SK-N-SH (cell line): Measurements from ENCODE around the gene ERVH48-1. TPM values are rescaled to one million over a fixed set of nuclear protein-coding genes. Genes with fewer than 3 reads are reported as not detected.
"Not testable (repeated sequence)": the region's sequence is repeated elsewhere in the genome, so short reads cannot be mapped to it uniquely, and the experiment has no call there.

Source experiments
- CTCF ChIA-PET: fragments of 300-600, 350-600 bp; formaldehyde crosslinking; extraction: SDS; loops from one replicate; lab custom pipeline; 2021; lab: Yijun Ruan, JAX
- POLR2A ChIA-PET: fragments of 350-600 bp; sonication (Branson Sonifier 250); formaldehyde crosslinking; extraction: SDS; loops from one replicate; lab custom pipeline; 2020; ENCODE audit warnings: antibody characterized with exemption, inconsistent platforms; lab: Yijun Ruan, JAX
- DNase-seq: peaks from one replicate; pipeline ENCODE4 v3.0.0; 2012
- H2AFZ ChIP-seq: fragments of 200-600 bp; sonication (generic); 2 replicates; pipeline ENCODE4 v1.8.1; 2016; ENCODE audit warnings: antibody characterized with exemption, mild to moderate bottlenecking, low read depth
- H3F3A ChIP-seq: fragments of 200-600 bp; sonication (generic); replicated peaks from 2 replicates; pipeline ENCODE3; 2016; ENCODE audit warnings: antibody characterized with exemption, mild to moderate bottlenecking; ENCODE audit not compliant: insufficient read depth
- H3K27ac ChIP-seq, 2 experiments: fragments of 200-500 bp in 1 of 2; fragments of 200-600 bp in 1 of 2; sonication (Bioruptor generic) in 1 of 2; sonication (generic), shearing (Covaris generic) in 1 of 2; 2 replicates each; pipeline versions ENCODE4 v1.5.1 to v1.6.1; 2014 to 2016; ENCODE audit warnings: low read depth in 2 of 2, inconsistent platforms in 1 of 2, low read length in 1 of 2, mild to moderate bottlenecking in 1 of 2, mixed read lengths in 1 of 2
- H3K27me3 ChIP-seq: fragments of 200-600 bp; sonication (generic), shearing (Covaris generic); 2 replicates; pipeline ENCODE4 v1.6.1; 2016; ENCODE audit warnings: mixed run types; ENCODE audit not compliant: insufficient read depth
- H3K36me3 ChIP-seq, 2 experiments: fragments of 200-500 bp in 1 of 2; fragments of 200-600 bp in 1 of 2; sonication (Bioruptor generic) in 1 of 2; sonication (generic) in 1 of 2; replicated peaks in 1 of 2; 2 replicates each; pipeline versions ENCODE3 to v1.5.1; 2014 to 2016; ENCODE audit warnings: low read length in 1 of 2, mild to moderate bottlenecking in 1 of 2; ENCODE audit not compliant: insufficient read depth in 2 of 2, control insufficient read depth in 1 of 2
- H3K4me1 ChIP-seq, 2 experiments: fragments of 200-500 bp in 1 of 2; fragments of 200-600 bp in 1 of 2; sonication (Bioruptor generic) in 1 of 2; sonication (generic), shearing (Covaris generic) in 1 of 2; 2 replicates each; pipeline versions ENCODE4 v1.5.1 to v1.6.1; 2014 to 2016; ENCODE audit warnings: low read depth in 1 of 2, low read length in 1 of 2, mixed run types in 1 of 2; ENCODE audit not compliant: insufficient read depth in 2 of 2, control insufficient read depth in 1 of 2
- H3K4me2 ChIP-seq: fragments of 200-600 bp; sonication (generic), shearing (Covaris generic); 2 replicates; pipeline ENCODE4 v1.6.1; 2017; ENCODE audit warnings: mixed run types
- H3K4me3 ChIP-seq, 2 experiments: fragments of 200-500 bp in 1 of 2; fragments of 200-600 bp in 1 of 2; sonication (Bioruptor generic) in 1 of 2; sonication (generic), shearing (Covaris generic) in 1 of 2; 2 replicates each; pipeline versions ENCODE4 v1.5.1 to v1.8.1; 2014 to 2016; ENCODE audit warnings: low read depth in 2 of 2, inconsistent platforms in 1 of 2, low read length in 1 of 2, mild to moderate bottlenecking in 1 of 2, mixed read lengths in 1 of 2, moderate library complexity in 1 of 2
- H3K79me2 ChIP-seq: fragments of 200-600 bp; sonication (generic); 2 replicates; pipeline ENCODE4 v1.8.1; 2017; ENCODE audit warnings: mild to moderate bottlenecking; ENCODE audit not compliant: insufficient read depth
- H3K9ac ChIP-seq: fragments of 200-600 bp; sonication (generic); 2 replicates; pipeline ENCODE4 v1.6.1; 2017; ENCODE audit warnings: mixed run types
- H3K9me2 ChIP-seq: fragments of 200-600 bp; sonication (generic); 2 replicates; pipeline ENCODE4 v1.6.1; 2017; ENCODE audit warnings: mixed run types
- H3K9me3 ChIP-seq: fragments of 200-600 bp; sonication (generic); 2 replicates; pipeline ENCODE4 v1.6.1; 2017; ENCODE audit warnings: mixed run types, mild to moderate bottlenecking, moderate library complexity
- H4K20me1 ChIP-seq: fragments of 200-600 bp; sonication (generic); 2 replicates; pipeline ENCODE4 v1.6.1; 2017; ENCODE audit warnings: mild to moderate bottlenecking, mixed run types; ENCODE audit not compliant: insufficient read depth
- ELF1 ChIP-seq: IDR thresholded peaks from 2 replicates; pipeline ENCODE4 v1.4.0; 2012
- EZH2phosphoT487 ChIP-seq: fragments of 200-600 bp; sonication (generic); IDR thresholded peaks from 2 replicates; pipeline ENCODE4 v1.6.1; 2017; ENCODE audit warnings: low read depth, mixed run types, mild to moderate bottlenecking, antibody characterized with exemption, moderate library complexity, borderline replicate concordance
- FOXJ3 ChIP-seq: sonication (generic); formaldehyde crosslinking; IDR thresholded peaks from 2 replicates; pipeline ENCODE4 v1.5.1; 2020; ENCODE audit warnings: mild to moderate bottlenecking, missing genetic modification reagents
- FOXM1 ChIP-seq: IDR thresholded peaks from 2 replicates; pipeline ENCODE4 v1.4.0; 2012; ENCODE audit warnings: low read depth, mild to moderate bottlenecking
- GATA2 ChIP-seq: sonication (generic); formaldehyde crosslinking; IDR thresholded peaks from 2 replicates; pipeline ENCODE4 v1.5.0; 2020; ENCODE audit warnings: mild to moderate bottlenecking, missing genetic modification reagents
- MEF2A ChIP-seq: IDR thresholded peaks from 2 replicates; pipeline ENCODE4 v1.4.0; 2012; ENCODE audit warnings: low read depth, borderline replicate concordance
- NRF1 ChIP-seq: IDR thresholded peaks from 2 replicates; pipeline ENCODE4 v1.6.1; 2012; ENCODE audit warnings: low read depth, mild to moderate bottlenecking, low read length
- RAD21 ChIP-seq: IDR thresholded peaks from 2 replicates; pipeline ENCODE4 v1.6.1; 2012; ENCODE audit warnings: mild to moderate bottlenecking, low read length
- RCOR1 ChIP-seq: fragments of 150-350 bp; IDR thresholded peaks from 2 replicates; pipeline ENCODE4 v1.6.1; 2017; ENCODE audit warnings: antibody characterized with exemption, low read length
- SMC3 ChIP-seq: IDR thresholded peaks from 2 replicates; pipeline ENCODE4 v1.6.1; 2012; ENCODE audit warnings: low read depth, low read length, improper control_type of control experiment
- TEAD4 ChIP-seq: IDR thresholded peaks from 2 replicates; pipeline ENCODE4 v1.4.0; 2012; ENCODE audit warnings: mild to moderate bottlenecking, borderline replicate concordance; ENCODE audit not compliant: insufficient read depth
- YY1 ChIP-seq: IDR thresholded peaks from 2 replicates; pipeline ENCODE4 v1.4.0; 2012; ENCODE audit warnings: low read depth, mild to moderate bottlenecking
- WGBS: methylation state at CpG from one replicate; pipeline ENCODE4 v1.1.6; 2017; ENCODE audit warnings: low lambda C conversion rate; 5-methylcytosine and 5-hydroxymethylcytosine counted together
- polyA plus RNA-seq, 3 experiments: library from polyadenylated mRNA; depleted of rRNA; stranded (reverse); fragments of >200 nt; gene quantifications; 2 replicates each; pipeline ENCODE4 v1.2.3, GENCODE V29; 2012
- TF ChIP-seq, protein P1 (sequence below): IDR thresholded peaks from 2 replicates; pipeline ENCODE4 v1.4.0; 2012; ENCODE audit warnings: low read depth
- TF ChIP-seq, protein P2 (sequence below): IDR thresholded peaks from 2 replicates; pipeline ENCODE4 v1.4.0; 2012; ENCODE audit warnings: low read depth, borderline replicate concordance
- TF ChIP-seq, protein P3 (sequence below): fragments of 150-350 bp; IDR thresholded peaks from 2 replicates; pipeline ENCODE4 v1.6.1; 2016; ENCODE audit warnings: mild to moderate bottlenecking, low read depth, low read length

ERVH48-1 gene
- polyA plus RNA-seq, 1 of the 3 experiments (the other 2 are of a cell fraction), result not detected

DNA sequence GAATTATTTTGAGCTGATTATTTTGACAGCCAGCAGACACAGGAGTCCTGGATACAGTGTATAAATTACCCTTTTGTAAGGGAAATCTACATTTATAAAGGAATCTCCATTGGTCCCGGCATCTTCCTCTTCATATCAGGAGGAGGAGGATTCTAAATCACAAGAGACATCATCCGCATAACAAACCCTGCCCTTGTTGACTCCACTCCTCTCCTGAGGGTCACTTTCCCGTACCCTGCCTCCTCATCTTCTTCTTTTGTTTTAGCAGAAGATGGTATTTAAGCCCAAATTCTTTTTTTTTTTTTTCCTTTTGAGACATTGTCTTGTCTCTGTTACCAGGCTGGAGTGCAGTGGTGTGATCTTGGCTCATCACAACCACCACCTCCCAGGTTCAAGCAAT is 34.3 kb upstream of the ERVH48-1 start:
- Histone ChIP-seq H3K27me3 (no peaks in the 10 kb centered on the region), H3K9me2 (no peaks in the 10 kb centered on the region), H3K27ac (no peak overlapping the region), H2AFZ (no peak overlapping the region), H3K9ac (no peak overlapping the region), H3K4me1 (no peaks in the 10 kb centered on the region), H3K79me2 (no peaks in the 10 kb centered on the region), H3K36me3 (no peaks in the 10 kb centered on the region), H4K20me1 (no peaks in the 10 kb centered on the region), H3K4me3 (no peak overlapping the region), H3K9me3 (no peaks in the 10 kb centered on the region), H3F3A (no peaks in the 10 kb centered on the region), H3K4me2 (no peak overlapping the region)
- 86% methylated on average over 3 of the region's 3 CpGs for whole genome bisulfite sequencing
- DNase-seq, result no peak
- TF ChIP-seq FOXM1 (no peak), GATA2 (CRISPR knock-in tag) (no peak), MEF2A (no peak), RCOR1 (no peak), NRF1 (no peak), YY1 (no peak), RAD21 (no peak), SMC3 (no peak), TEAD4 (no peak), ELF1 (no peak), EZH2phosphoT487 (no peak), FOXJ3 (CRISPR knock-in tag) (no peak)
- TF ChIP-seq, protein P1, sequence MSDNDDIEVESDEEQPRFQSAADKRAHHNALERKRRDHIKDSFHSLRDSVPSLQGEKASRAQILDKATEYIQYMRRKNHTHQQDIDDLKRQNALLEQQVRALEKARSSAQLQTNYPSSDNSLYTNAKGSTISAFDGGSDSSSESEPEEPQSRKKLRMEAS, result no peak
- TF ChIP-seq, protein P2, sequence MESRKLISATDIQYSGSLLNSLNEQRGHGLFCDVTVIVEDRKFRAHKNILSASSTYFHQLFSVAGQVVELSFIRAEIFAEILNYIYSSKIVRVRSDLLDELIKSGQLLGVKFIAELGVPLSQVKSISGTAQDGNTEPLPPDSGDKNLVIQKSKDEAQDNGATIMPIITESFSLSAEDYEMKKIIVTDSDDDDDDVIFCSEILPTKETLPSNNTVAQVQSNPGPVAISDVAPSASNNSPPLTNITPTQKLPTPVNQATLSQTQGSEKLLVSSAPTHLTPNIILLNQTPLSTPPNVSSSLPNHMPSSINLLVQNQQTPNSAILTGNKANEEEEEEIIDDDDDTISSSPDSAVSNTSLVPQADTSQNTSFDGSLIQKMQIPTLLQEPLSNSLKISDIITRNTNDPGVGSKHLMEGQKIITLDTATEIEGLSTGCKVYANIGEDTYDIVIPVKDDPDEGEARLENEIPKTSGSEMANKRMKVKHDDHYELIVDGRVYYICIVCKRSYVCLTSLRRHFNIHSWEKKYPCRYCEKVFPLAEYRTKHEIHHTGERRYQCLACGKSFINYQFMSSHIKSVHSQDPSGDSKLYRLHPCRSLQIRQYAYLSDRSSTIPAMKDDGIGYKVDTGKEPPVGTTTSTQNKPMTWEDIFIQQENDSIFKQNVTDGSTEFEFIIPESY, result no peak
- TF ChIP-seq, protein P3, sequence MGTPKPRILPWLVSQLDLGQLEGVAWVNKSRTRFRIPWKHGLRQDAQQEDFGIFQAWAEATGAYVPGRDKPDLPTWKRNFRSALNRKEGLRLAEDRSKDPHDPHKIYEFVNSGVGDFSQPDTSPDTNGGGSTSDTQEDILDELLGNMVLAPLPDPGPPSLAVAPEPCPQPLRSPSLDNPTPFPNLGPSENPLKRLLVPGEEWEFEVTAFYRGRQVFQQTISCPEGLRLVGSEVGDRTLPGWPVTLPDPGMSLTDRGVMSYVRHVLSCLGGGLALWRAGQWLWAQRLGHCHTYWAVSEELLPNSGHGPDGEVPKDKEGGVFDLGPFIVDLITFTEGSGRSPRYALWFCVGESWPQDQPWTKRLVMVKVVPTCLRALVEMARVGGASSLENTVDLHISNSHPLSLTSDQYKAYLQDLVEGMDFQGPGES, result no peak
- ChIA-PET CTCF (no interaction called here), POLR2A (no interaction called here)

DNA sequence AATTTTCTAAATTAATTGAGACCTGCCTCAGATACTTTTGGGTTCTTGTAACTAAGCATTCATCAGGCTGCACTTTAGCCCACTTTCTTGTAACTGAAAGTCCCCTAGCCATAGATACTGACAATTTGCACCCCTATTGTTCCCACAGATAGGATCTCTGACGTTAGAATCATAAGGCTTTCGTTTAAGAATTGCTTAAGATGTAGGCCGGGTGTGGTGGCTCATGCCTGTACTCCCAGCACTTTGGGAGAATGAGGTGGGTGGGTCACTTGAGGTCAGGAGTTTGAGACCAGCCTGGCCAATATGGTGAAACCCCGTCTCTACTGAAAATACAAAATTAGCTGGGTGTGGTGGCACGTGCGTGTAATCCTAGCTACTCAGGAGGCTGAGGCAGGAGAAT is 32.7 kb upstream of the ERVH48-1 start:
- H3K36me3 ChIP-seq, H3F3A ChIP-seq, CTCF ChIA-PET, DNase-seq, H3K27ac ChIP-seq, POLR2A ChIA-PET, H4K20me1 ChIP-seq, H3K9me3 ChIP-seq, H3K9me2 ChIP-seq, H3K27me3 ChIP-seq, H3K79me2 ChIP-seq, H3K4me1 ChIP-seq, H2AFZ ChIP-seq, H3K4me3 ChIP-seq, H3K4me2 ChIP-seq, H3K9ac ChIP-seq: not testable (repeated sequence)
- WGBS, result 79% methylated on average over 6 of the region's 6 CpGs
